Astrocyte of the hippocampus (primary cell): ENCODE data around the gene POLR3B.
"Not testable (repeated sequence)": the region's sequence is repeated elsewhere in the genome, so short reads cannot be mapped to it uniquely, and the experiment has no call there.

Experiments used
- DNase-seq: peaks from one replicate; pipeline ENCODE4 v3.0.0; 2011; ENCODE audit warnings: low read depth, low spot score

Gene POLR3B

GRCh38 chr12:106357549-106358395 is at the start of gene POLR3B:
TSS of gene POLR3B (plus strand) at chr12:106357748. CDS start at chr12:106357880, 132 bp downstream.
- DNase-seq: peak; percentile 98

GRCh38 chr12:106308121-106308520 is 49.4 kb upstream of the POLR3B start:
- no peak for DNase-seq

GRCh38 chr12:106308611-106309010 is 48.9 kb upstream of the POLR3B start:
- peak; percentile 16 for DNase-seq

- peak; percentile 92 for DNase-seq
Observed at GRCh38 chr12:106309671-106310505, 47.7 kb upstream of the POLR3B start.

- DNase-seq: no peak
Observed at GRCh38 chr12:106310687-106311086, 46.9 kb upstream of the POLR3B start.

GRCh38 chr12:106311139-106311538 is 46.4 kb upstream of the POLR3B start:
- DNase-seq: no peak

- not testable (repeated sequence) for DNase-seq
Observed at GRCh38 chr12:106313413-106313812, 44.1 kb upstream of the POLR3B start.

- no peak for DNase-seq
Observed at GRCh38 chr12:106315523-106315922, 42.0 kb upstream of the POLR3B start.

GRCh38 chr12:106317406-106318082 is 40.0 kb upstream of the POLR3B start:
- no peak for DNase-seq

GRCh38 chr12:106321139-106321850 is 36.3 kb upstream of the POLR3B start:
- DNase-seq: no peak

- no peak for DNase-seq
Observed at GRCh38 chr12:106323537-106323936, 34.0 kb upstream of the POLR3B start.

- no peak for DNase-seq
Observed at GRCh38 chr12:106327309-106327869, 30.2 kb upstream of the POLR3B start.

GRCh38 chr12:106328735-106329134 is 28.8 kb upstream of the POLR3B start:
- no peak for DNase-seq

- DNase-seq: no peak
Observed at GRCh38 chr12:106329231-106329982, 28.1 kb upstream of the POLR3B start.

GRCh38 chr12:106331599-106331998 is 25.9 kb upstream of the POLR3B start:
- no peak for DNase-seq

GRCh38 chr12:106332536-106332935 is 25.0 kb upstream of the POLR3B start:
- DNase-seq: no peak

- no peak for DNase-seq
Observed at GRCh38 chr12:106333010-106333409, 24.5 kb upstream of the POLR3B start.

- no peak for DNase-seq
Observed at GRCh38 chr12:106333756-106334155, 23.8 kb upstream of the POLR3B start.

GRCh38 chr12:106341086-106341877 is 16.3 kb upstream of the POLR3B start:
- no peak for DNase-seq
